Right kidney (tissue), 1 donor: ENCODE measurements around the gene TRIM32.
"Not testable (repeated sequence)": the region's sequence is repeated elsewhere in the genome, so short reads cannot be mapped to it uniquely, and the experiment has no call there.

Experiments used
- DNase-seq: peaks from one replicate; pipeline ENCODE4 v3.0.0-alpha.2; 2016

The TRIM32 gene

DNA sequence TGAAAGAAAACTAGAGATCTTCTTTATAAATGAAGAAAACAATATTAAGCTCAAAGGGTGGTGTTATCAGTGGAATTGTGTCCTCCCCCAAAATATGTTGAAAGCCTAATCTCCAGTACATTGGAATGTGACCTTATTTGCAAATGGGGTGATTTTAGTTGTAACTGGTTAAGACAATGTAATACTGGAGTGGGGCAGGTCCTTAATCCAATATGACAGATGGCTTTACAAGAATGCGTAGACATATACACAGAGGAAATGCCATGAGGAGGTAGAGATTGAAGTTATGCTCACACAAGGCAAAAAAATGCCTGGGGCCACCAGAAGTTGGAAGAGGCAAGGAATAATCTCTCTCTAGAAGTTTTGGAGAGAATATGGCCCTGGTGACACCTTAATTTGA lies 13.7 kb upstream of the TRIM32 start:
- no peak for DNase-seq

DNA sequence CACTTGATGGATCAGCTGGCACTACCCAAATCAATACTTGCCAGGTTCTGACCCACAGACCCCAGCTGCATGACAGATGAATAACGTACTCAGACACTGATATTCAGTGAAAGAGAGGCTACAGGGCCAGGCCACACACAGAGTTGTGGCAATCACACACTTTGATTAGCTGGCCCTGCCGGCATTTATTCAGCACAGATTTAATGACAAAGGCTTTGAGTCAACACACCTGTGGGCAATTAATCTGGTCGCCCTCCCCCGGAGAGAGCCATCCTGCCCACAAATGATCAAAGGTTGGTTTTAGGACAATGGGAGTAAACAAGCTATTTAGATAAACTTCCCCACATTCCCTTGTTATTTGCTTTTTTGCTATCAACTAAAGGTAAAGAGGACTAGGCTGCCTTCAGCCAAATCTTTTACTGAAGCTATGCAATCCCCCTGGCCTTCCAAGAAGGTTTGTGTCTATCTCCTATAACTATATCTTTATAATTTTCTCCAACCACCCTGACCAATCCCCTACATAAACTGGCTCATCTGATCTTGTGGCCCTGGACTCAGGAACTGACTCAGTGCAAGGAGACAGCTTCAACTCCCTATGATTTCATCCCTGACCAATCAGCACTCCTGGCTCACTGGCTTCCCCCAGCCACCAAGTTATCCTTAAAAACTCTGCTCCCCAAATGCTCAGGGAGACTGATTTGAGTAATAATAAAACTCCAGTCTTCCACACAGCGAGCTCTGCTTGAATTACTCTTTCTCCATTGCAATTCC lies 12.7 kb upstream of the TRIM32 start:
- DNase-seq, result no peak

GRCh38 chr9:116683535-116683934 lies 3.6 kb upstream of the TRIM32 start:
- no peak for DNase-seq

- no peak for DNase-seq
Observed at GRCh38 chr9:116685166-116685565, 1.9 kb upstream of the TRIM32 start.

DNA sequence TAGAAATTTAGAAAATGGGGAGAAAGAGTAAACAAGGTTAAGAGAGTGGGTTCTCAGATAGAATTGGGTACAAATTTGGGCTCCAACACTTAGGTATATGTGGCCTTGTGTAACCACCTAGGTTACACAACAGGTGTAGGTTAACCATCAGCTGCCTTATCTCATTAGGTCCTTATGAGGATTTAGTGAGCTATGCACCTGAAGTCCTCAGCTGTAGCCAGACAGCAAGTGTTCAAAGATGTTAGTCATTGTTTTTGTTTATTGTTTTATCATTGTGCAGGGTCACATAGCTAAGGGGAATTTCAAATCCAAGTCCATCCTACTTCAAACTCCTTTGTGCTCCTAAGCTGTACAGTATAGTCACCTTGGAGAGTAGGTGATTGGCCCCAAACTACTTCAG lies 970 bp upstream of the TRIM32 start:
- no peak for DNase-seq

DNA sequence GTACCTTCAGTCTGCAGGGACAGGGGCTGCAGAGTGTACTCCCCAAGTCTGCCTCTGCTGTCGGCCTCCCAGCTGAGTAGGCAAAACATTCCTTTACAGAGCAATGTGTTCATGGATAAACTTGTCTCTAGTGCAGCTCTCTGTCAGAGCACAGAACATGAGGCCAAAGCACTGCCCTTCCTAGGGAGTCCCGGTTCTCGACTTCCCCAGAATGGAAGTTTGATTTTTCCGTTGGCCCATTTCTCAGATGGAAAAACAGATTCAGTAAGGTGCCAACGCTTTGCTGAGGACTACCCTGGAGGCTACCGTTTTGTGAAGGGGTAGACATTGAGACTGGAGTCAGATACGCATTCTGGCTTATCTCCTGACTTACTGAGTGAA lies 422 bp upstream of the TRIM32 start:
- no peak for DNase-seq

- peak; percentile 56 for DNase-seq
Observed at GRCh38 chr9:116687754-116688135, 640 bp downstream of the TRIM32 start.

DNA sequence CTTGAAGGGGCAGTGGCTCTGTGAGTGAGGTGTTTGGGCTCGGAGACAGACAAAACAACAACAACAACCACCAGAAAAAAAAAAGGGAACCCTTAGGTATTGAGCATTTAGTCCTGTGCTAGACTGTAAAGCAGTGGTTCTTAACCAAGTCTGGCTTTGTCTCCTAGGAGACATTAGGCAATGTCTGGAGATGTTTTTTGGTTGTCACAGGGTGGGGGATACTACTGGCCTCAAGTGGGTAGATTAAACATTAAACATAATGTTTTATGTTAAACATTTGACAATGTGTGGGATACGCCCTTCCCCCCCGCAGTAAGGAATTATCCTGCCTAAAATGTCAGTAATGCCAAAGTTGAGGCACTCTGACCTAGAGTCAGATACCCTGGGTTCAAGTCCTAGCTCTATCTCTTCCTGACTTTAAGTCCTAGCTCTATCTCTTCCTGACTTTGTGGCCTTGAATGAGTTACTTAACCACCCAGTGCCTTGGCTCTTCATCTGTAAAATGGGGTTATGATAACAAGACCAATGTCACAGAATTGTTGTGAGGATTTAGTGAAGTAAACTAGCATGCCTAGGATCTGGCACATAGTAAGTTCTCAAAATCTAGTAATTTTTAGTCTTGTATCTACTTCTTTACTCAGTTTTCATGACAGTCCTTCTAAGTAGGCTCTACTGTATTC lies 1.8 kb downstream of the TRIM32 start:
- no peak for DNase-seq

GRCh38 chr9:116689486-116690032 lies 2.5 kb downstream of the TRIM32 start:
- no peak for DNase-seq

- DNase-seq, result not testable (repeated sequence)
Observed at GRCh38 chr9:116690805-116691204, 3.7 kb downstream of the TRIM32 start.

DNA sequence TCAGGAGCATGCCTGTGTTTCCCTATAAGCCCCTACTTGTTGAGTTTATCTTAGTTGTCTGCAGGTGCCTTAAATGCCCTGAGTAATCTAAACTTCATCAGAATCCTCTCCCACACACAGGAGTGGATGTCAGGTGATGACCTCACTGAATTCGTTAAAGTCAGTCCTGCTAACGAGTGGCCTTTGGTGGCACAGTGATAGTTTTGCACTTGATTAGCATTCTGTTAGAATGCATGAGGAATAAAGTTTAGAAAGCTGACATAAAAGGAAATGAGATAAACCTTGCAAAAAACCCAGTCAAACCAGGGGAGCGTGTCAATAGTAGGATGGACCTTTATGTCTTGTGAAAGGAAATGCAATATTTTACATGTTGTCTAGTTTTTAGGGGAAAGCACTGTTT lies 4.5 kb downstream of the TRIM32 start:
- no peak for DNase-seq

- no peak for DNase-seq
Observed at GRCh38 chr9:116692616-116693015, 5.5 kb downstream of the TRIM32 start.

GRCh38 chr9:116693233-116693731 lies 6.2 kb downstream of the TRIM32 start:
- DNase-seq, result no peak

- no peak for DNase-seq
Observed at GRCh38 chr9:116694785-116695291, 7.7 kb downstream of the TRIM32 start.

GRCh38 chr9:116695438-116695837 lies 8.3 kb downstream of the TRIM32 start:
- DNase-seq, result no peak

GRCh38 chr9:116697362-116697761 lies 10.3 kb downstream of the TRIM32 start:
- no peak for DNase-seq

DNA sequence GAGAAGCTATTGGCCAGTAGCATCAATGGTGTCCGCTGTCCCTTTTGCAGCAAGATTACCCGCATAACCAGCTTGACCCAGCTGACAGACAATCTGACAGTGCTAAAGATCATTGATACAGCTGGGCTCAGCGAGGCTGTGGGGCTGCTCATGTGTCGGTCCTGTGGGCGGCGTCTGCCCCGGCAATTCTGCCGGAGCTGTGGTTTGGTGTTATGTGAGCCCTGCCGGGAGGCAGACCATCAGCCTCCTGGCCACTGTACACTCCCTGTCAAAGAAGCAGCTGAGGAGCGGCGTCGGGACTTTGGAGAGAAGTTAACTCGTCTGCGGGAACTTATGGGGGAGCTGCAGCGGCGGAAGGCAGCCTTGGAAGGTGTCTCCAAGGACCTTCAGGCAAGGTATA lies 10.8 kb downstream of the TRIM32 start:
- DNase-seq, result no peak

GRCh38 chr9:116700279-116700678 lies 13.2 kb downstream of the TRIM32 start:
- no peak for DNase-seq

GRCh38 chr9:116700882-116701865 lies 14.1 kb downstream of the TRIM32 start:
- DNase-seq, result no peak

- DNase-seq, result no peak
Observed at GRCh38 chr9:116701940-116702642, 15.0 kb downstream of the TRIM32 start.

DNA sequence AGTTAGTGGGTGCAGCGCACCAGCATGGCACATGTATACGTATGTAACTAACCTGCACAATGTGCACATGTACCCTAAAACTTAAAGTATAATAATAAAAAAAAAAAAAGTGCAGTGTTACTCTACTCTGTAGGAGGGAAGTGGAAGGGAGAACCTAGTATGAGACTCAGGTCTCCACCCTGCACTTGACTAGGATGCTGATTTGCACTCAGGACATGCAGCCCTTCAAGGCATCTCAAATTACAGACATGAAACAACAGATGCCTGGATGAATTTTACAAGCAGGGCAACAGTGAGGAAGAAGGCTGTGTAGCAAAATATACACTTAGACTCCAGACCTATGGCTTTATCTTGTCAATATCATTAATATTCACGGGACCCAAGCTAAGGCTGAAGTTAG lies 16.5 kb downstream of the TRIM32 start:
- DNase-seq, result no peak

DNA sequence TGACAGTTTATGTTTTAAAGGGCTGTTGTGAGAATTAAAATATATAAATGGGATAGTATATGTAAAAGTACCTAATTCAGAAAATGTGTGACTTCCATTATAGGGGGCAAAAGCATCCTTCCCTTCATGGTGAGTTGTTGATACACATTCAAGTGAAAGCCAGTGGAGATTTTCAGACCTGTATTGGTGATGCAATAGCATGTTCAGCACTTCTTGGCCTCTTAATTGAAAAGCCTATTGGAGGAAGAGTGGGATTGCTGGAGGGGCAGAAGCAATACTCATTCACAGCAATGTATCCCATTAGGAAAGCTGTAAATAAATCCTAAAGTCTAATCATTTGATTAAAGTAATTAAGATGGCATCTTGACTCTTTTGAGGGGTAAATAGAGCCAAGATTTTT lies 17.4 kb downstream of the TRIM32 start:
- DNase-seq, result no peak
